ENCODE measurements around the gene RFX3.

DNA sequence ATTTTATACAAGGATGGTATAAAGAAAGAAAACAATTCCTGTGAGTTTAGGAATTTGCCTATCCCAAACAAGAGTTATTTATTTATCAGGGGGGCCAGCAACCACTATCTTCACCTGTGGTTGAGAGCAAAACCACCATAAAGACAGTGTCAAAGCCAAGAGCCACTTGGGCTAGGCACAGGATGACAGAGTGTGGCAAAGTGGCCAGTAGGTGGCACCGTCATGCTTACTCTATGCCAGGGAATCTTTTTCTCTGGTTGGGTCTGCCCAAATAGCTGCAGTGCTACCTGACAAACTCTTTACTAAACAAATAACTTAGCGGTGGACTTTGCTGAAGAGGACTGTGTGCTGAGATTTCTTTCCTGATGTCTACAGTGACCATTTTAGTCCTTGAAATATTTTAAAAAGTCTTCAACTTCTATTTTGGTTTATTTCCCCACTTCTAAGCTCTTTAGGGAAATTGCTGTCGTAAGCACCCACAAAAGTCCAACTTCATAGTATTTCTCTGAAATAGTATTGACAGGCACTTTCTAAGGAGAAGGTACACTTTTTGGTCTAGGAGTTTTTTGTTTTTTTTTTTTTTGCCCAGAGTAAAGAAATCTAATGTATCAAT is 285.0 kb downstream of the RFX3 start:
- TF ChIP-seq, protein P1, sequence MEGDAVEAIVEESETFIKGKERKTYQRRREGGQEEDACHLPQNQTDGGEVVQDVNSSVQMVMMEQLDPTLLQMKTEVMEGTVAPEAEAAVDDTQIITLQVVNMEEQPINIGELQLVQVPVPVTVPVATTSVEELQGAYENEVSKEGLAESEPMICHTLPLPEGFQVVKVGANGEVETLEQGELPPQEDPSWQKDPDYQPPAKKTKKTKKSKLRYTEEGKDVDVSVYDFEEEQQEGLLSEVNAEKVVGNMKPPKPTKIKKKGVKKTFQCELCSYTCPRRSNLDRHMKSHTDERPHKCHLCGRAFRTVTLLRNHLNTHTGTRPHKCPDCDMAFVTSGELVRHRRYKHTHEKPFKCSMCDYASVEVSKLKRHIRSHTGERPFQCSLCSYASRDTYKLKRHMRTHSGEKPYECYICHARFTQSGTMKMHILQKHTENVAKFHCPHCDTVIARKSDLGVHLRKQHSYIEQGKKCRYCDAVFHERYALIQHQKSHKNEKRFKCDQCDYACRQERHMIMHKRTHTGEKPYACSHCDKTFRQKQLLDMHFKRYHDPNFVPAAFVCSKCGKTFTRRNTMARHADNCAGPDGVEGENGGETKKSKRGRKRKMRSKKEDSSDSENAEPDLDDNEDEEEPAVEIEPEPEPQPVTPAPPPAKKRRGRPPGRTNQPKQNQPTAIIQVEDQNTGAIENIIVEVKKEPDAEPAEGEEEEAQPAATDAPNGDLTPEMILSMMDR (IDR thresholded peaks at IDR 0.05), result peak; percentile 48 to 66 (median 54)
- no peak for TF ChIP-seq POLR2A (IDR thresholded peaks at IDR 0.05)
